Adipose tissue (tissue), 3 donors: ENCODE measurements around the gene ZC3H7A. TPM values are rescaled to one million over a fixed set of nuclear protein-coding genes. Genes with fewer than 3 reads are reported as not detected.
"Not testable (repeated sequence)": the region's sequence is repeated elsewhere in the genome, so short reads cannot be mapped to it uniquely, and the experiment has no call there.

Experiments used
- H3K27ac ChIP-seq: one replicate; pipeline ENCODE4 v1.5.1; 2013; ENCODE audit warnings: low read depth, low read length
- WGBS, 3 donors: extraction: QIAGEN DNeasy Blood & Tissue Kit; methylation state at CpG; one replicate each; pipeline ENCODE4 v1.1.7; 2013; 5-methylcytosine and 5-hydroxymethylcytosine counted together
- polyA plus RNA-seq, 3 donors: library from polyadenylated mRNA; stranded (reverse); fragments of 200-250 nt; gene quantifications; one replicate each; pipeline ENCODE4 v1.2.3, GENCODE V29; 2013
- donor health status: healthy with polysubstance abuse.
- donor health status: Bipolar disorder and iron deficiency.
- donor health status: healthy.

The ZC3H7A gene
- polyA plus RNA-seq, 3 donors: 20.9 to 37.1 (median 23.4) TPM

GRCh38 chr16:11805556-11805955 lies 8.5 kb upstream of the ZC3H7A start:
- no peak overlapping the region for H3K27ac ChIP-seq
- WGBS, 3 donors: 77 to 91% (median 89%) methylated on average over 3 of the region's 3 CpGs

- WGBS, 3 donors: 84 to 94% (median 93%) methylated on average over 3 of the region's 3 CpGs
Observed at GRCh38 chr16:11801481-11802021, 4.5 kb upstream of the ZC3H7A start.

GRCh38 chr16:11800382-11800718 lies 3.3 kb upstream of the ZC3H7A start:
- 72 to 96% (median 74%) methylated on average over 3 of the region's 3 CpGs for WGBS, 3 donors

More at GRCh38 chr16:11801481-11802021, 4.5 kb upstream of the ZC3H7A start:
- no peak overlapping the region for H3K27ac ChIP-seq

GRCh38 chr16:11799509-11800381 lies 2.7 kb upstream of the ZC3H7A start:
- WGBS, 3 donors: 67 to 85% (median 72%) methylated on average over 14 of the region's 14 CpGs
- H3K27ac ChIP-seq: no peak overlapping the region

More at GRCh38 chr16:11800382-11800718, 3.3 kb upstream of the ZC3H7A start:
- no peak overlapping the region for H3K27ac ChIP-seq

- H3K27ac ChIP-seq: no peak overlapping the region
- WGBS, 3 donors: 91 to 97% (median 95%) methylated on average over 10 of the region's 10 CpGs
Observed at GRCh38 chr16:11799017-11799381, 1.9 kb upstream of the ZC3H7A start.

- 1 to 4% (median 4%) methylated on average over 7 of the region's 7 CpGs for whole genome bisulfite sequencing, 3 donors
- H3K27ac ChIP-seq: peak overlapping the region; percentile 93
Observed at GRCh38 chr16:11797957-11798299, 870 bp upstream of the ZC3H7A start.

- peak overlapping the region; percentile 92 for H3K27ac ChIP-seq
- 1% methylated on average over 54 to 76 of the region's 93 CpGs for WGBS, 3 donors
Observed at GRCh38 chr16:11796227-11797165, 562 bp downstream of the ZC3H7A start.

GRCh38 chr16:11795887-11796226 lies 1.2 kb downstream of the ZC3H7A start:
- peak overlapping the region; percentile 92 for H3K27ac ChIP-seq
- 49 to 56% (median 55%) methylated on average over 8 of the region's 8 CpGs for WGBS, 3 donors

GRCh38 chr16:11794996-11795886 lies 1.8 kb downstream of the ZC3H7A start:
- H3K27ac ChIP-seq: no peak overlapping the region
- WGBS, 3 donors: 75 to 88% (median 80%) methylated on average over 20 of the region's 20 CpGs

GRCh38 chr16:11794447-11794846 lies 2.6 kb downstream of the ZC3H7A start:
- no peak overlapping the region for H3K27ac ChIP-seq
- WGBS, 3 donors: 12 to 24% (median 15%) methylated on average over 2 of the region's 2 CpGs

- H3K27ac ChIP-seq: no peak overlapping the region
Observed at GRCh38 chr16:11793840-11794239, 3.2 kb downstream of the ZC3H7A start.

GRCh38 chr16:11792410-11793241 lies 4.4 kb downstream of the ZC3H7A start:
- 31 to 81% (median 74%) methylated on average over 7 of the region's 7 CpGs for WGBS, 3 donors
- H3K27ac ChIP-seq: no peak overlapping the region

More at GRCh38 chr16:11793840-11794239, 3.2 kb downstream of the ZC3H7A start:
- WGBS, 3 donors: 54 to 66% (median 60%) methylated on average over 7 of the region's 7 CpGs

- 77 to 81% (median 79%) methylated on average over 8 of the region's 8 CpGs for WGBS, 3 donors
- H3K27ac ChIP-seq: no peak overlapping the region
Observed at GRCh38 chr16:11791144-11791828, 5.8 kb downstream of the ZC3H7A start.

GRCh38 chr16:11788914-11789313 lies 8.1 kb downstream of the ZC3H7A start:
- H3K27ac ChIP-seq: no peak overlapping the region
- WGBS, 3 donors: 66 to 89% (median 66%) methylated on average over 3 of the region's 3 CpGs

GRCh38 chr16:11784980-11785599 lies 12.0 kb downstream of the ZC3H7A start:
- 93 to 94% (median 94%) methylated on average over 13 of the region's 13 CpGs for WGBS, 3 donors
- H3K27ac ChIP-seq: not testable (repeated sequence)

- not testable (repeated sequence) for H3K27ac ChIP-seq
- 96 to 99% (median 97%) methylated on average over 6 of the region's 6 CpGs for WGBS, 3 donors
Observed at GRCh38 chr16:11784381-11784780, 12.7 kb downstream of the ZC3H7A start.

GRCh38 chr16:11784038-11784369 lies 13.1 kb downstream of the ZC3H7A start:
- H3K27ac ChIP-seq: peak overlapping the region; percentile 25
